HepG2 (cell line): ENCODE data around the gene TCN2. TPM values are rescaled to one million over a fixed set of nuclear protein-coding genes. Genes with fewer than 3 reads are reported as not detected.
A peak's percentile ranks its signal among the peaks of the same experiment; 100 is the strongest.

Source experiments
- AHR ChIP-seq: IDR thresholded peaks from 2 replicates; pipeline ENCODE4 v1.6.1; 2018; ENCODE audit warnings: missing genetic modification reagents, missing compliant biosample characterization
- ATF4 ChIP-seq, 2 experiments: fragments of 450-650 bp in 1 of 2; sonication (generic) in 1 of 2; formaldehyde crosslinking; IDR thresholded peaks; 2 replicates each; pipeline versions ENCODE4 v1.5.0 to v1.8.0; 2020 to 2022; ENCODE audit warnings: mild to moderate bottlenecking in 1 of 2, missing genetic modification reagents in 1 of 2
- BHLHE40 ChIP-seq: IDR thresholded peaks from 2 replicates; pipeline ENCODE4 v1.6.1; 2011; ENCODE audit warnings: low read length, improper control_type of control experiment
- CREB3 ChIP-seq: sonication (generic); formaldehyde crosslinking; IDR thresholded peaks from 2 replicates; pipeline ENCODE4 v1.5.0; 2020; ENCODE audit warnings: missing genetic modification reagents
- ELF1 ChIP-seq: sonication (generic); formaldehyde crosslinking; IDR thresholded peaks from 2 replicates; pipeline ENCODE4 v1.4.0; 2020; ENCODE audit warnings: missing genetic modification reagents
- ELF3 ChIP-seq: IDR thresholded peaks from 2 replicates; pipeline ENCODE4 v1.6.1; 2016; ENCODE audit warnings: missing genetic modification reagents, missing compliant biosample characterization
- GABPB1 ChIP-seq: IDR thresholded peaks from 2 replicates; pipeline ENCODE4 v1.6.1; 2016; ENCODE audit warnings: mild to moderate bottlenecking, missing genetic modification reagents, moderate library complexity, missing compliant biosample characterization
- HNRNPH1 ChIP-seq: fragments of 200-400 bp; formaldehyde crosslinking; optimal IDR thresholded peaks from 2 replicates; pipeline ENCODE3; 2017; ENCODE audit warnings: mild to moderate bottlenecking, low read depth, low read length
- KAT8 ChIP-seq: IDR thresholded peaks from 2 replicates; pipeline ENCODE4 v1.6.1; 2016; ENCODE audit warnings: missing genetic modification reagents, missing compliant biosample characterization
- NCOA1 ChIP-seq: sonication (generic); formaldehyde crosslinking; IDR thresholded peaks from 2 replicates; pipeline ENCODE4 v1.9.0; 2021; ENCODE audit warnings: missing genetic modification reagents
- SALL1 ChIP-seq: sonication (generic); formaldehyde crosslinking; IDR thresholded peaks from 2 replicates; pipeline ENCODE4 v1.8.0; 2022; ENCODE audit warnings: mild to moderate bottlenecking, missing genetic modification reagents
- SIN3A ChIP-seq: IDR thresholded peaks from 2 replicates; pipeline ENCODE4 v1.6.1; 2011; ENCODE audit warnings: low read depth, mild to moderate bottlenecking, control low read depth, low read length, borderline replicate concordance
- SRSF9 ChIP-seq: fragments of 200-400 bp; formaldehyde crosslinking; IDR thresholded peaks from 2 replicates; pipeline ENCODE4 v1.6.1; 2018; ENCODE audit warnings: borderline replicate concordance, mild to moderate bottlenecking, low read depth, low read length; ENCODE audit not compliant: insufficient read depth, poor library complexity, severe bottlenecking
- XRCC5 ChIP-seq: fragments of 200-400 bp; formaldehyde crosslinking; optimal IDR thresholded peaks from 2 replicates; pipeline ENCODE3; 2017; ENCODE audit warnings: mild to moderate bottlenecking, low read length
- ZMYM3 ChIP-seq: sonication (generic); formaldehyde crosslinking; IDR thresholded peaks from 2 replicates; pipeline ENCODE4 v1.5.1; 2020; ENCODE audit warnings: mild to moderate bottlenecking, missing genetic modification reagents
- ZNF101 ChIP-seq: sonication (generic); formaldehyde crosslinking; IDR thresholded peaks from 2 replicates; pipeline ENCODE4 v1.4.0; 2020; ENCODE audit warnings: mild to moderate bottlenecking, low read depth, missing genetic modification reagents, borderline replicate concordance
- ZNF17 ChIP-seq: sonication (generic); formaldehyde crosslinking; IDR thresholded peaks from 2 replicates; pipeline ENCODE4 v1.5.0; 2020; ENCODE audit warnings: mild to moderate bottlenecking, missing genetic modification reagents
- ZNF546 ChIP-seq: sonication (generic); formaldehyde crosslinking; conservative IDR thresholded peaks from 2 replicates; pipeline ENCODE4 v1.8.1; 2023; ENCODE audit warnings: mild to moderate bottlenecking, missing genetic modification reagents
- ZNF563 ChIP-seq: sonication (generic); formaldehyde crosslinking; IDR thresholded peaks from 2 replicates; pipeline ENCODE4 v1.8.0; 2022; ENCODE audit warnings: mild to moderate bottlenecking, moderate library complexity, missing genetic modification reagents
- ZNF616 ChIP-seq: sonication (generic); formaldehyde crosslinking; IDR thresholded peaks from 2 replicates; pipeline ENCODE4 v1.5.0; 2020; ENCODE audit warnings: low read depth, mild to moderate bottlenecking, missing genetic modification reagents
- ZNF746 ChIP-seq: sonication (generic); formaldehyde crosslinking; IDR thresholded peaks from 2 replicates; pipeline ENCODE4 v1.8.0; 2022; ENCODE audit warnings: mild to moderate bottlenecking, missing genetic modification reagents
- polyA plus RNA-seq, 8 experiments: library from polyadenylated mRNA; depleted of rRNA in 3 of 8; stranded (reverse) in 7 of 8; unstranded in 1 of 8; fragments of >200 nt; fragmentation: Illumina TruSeq in 4 of 8; extraction: Trizol in 4 of 8; gene quantifications; 2 replicates each; pipeline versions ENCODE4 v1.2.1 to v1.2.3, GENCODE V29; 2011 to 2016; ENCODE audit warnings: low read depth in 4 of 8, missing spikeins in 1 of 8, mixed read lengths in 1 of 8; ENCODE audit not compliant: insufficient read depth in 1 of 8
- total RNA-seq, 5 experiments: library from RNA; depleted of rRNA; stranded (reverse); fragments of >200 nt; fragmentation: Illumina TruSeq; extraction: Trizol; gene quantifications; 2 replicates each; pipeline ENCODE4 v1.2.3, GENCODE V29; 2016; ENCODE audit warnings: low read depth in 1 of 5
- TF ChIP-seq, protein P1 (sequence below): sonication (generic); formaldehyde crosslinking; IDR thresholded peaks from 2 replicates; pipeline ENCODE4 v1.5.0; 2020; ENCODE audit warnings: mild to moderate bottlenecking, missing genetic modification reagents
- TF ChIP-seq, protein P2 (sequence below): sonication (generic); formaldehyde crosslinking; IDR thresholded peaks from 2 replicates; pipeline ENCODE4 v1.5.0; 2020; ENCODE audit warnings: mild to moderate bottlenecking, missing genetic modification reagents, moderate library complexity
- TF ChIP-seq, protein P3 (sequence below): sonication (generic); formaldehyde crosslinking; IDR thresholded peaks from 2 replicates; pipeline ENCODE4 v1.4.0; 2020; ENCODE audit warnings: missing genetic modification reagents

TCN2 gene
- total and polyA plus RNA-seq, 2 of the 13 experiments (the other 11 are each of a cell fraction or from before 2014, with no cell fraction given), result 0.29 to 0.31 TPM

DNA sequence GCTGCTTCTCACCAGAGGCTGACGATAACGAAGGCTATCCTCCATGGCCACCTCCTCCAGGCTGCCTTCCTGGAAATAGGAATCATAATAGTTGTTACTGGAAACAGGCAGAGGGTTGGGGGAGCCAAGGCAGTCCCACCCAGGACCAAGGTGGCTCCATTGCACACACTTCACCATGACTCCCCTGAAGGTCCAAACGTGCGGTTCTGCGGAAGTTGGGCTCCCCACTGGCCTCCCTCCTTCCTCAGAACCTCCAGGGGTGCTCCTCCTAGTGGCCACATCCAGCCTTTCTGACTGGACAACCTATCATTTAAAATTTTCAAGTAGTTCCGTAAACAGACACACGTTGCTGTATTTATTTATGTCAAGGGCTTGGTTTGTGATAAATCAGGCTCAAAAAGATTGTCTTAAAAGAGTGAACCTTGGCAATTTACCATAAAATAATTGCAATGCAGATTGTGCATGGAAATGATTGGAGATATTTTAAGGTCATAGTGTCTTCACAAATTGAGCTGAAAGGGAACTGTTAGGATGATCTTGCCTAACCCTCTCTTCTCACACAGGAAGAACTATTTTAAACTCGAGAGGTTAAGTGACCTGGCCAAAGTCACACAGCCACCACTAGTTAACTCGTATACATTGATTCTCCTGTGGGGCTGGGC lies 1.4 kb upstream of the TCN2 start (continued):
- TF ChIP-seq, protein P1, sequence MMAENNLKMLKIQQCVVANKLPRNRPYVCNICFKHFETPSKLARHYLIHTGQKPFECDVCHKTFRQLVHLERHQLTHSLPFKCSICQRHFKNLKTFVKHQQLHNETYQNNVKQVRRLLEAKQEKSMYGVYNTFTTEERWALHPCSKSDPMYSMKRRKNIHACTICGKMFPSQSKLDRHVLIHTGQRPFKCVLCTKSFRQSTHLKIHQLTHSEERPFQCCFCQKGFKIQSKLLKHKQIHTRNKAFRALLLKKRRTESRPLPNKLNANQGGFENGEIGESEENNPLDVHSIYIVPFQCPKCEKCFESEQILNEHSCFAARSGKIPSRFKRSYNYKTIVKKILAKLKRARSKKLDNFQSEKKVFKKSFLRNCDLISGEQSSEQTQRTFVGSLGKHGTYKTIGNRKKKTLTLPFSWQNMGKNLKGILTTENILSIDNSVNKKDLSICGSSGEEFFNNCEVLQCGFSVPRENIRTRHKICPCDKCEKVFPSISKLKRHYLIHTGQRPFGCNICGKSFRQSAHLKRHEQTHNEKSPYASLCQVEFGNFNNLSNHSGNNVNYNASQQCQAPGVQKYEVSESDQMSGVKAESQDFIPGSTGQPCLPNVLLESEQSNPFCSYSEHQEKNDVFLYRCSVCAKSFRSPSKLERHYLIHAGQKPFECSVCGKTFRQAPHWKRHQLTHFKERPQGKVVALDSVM (CRISPR knock-in tag), result peak; percentile 79
- TF ChIP-seq, protein P2, sequence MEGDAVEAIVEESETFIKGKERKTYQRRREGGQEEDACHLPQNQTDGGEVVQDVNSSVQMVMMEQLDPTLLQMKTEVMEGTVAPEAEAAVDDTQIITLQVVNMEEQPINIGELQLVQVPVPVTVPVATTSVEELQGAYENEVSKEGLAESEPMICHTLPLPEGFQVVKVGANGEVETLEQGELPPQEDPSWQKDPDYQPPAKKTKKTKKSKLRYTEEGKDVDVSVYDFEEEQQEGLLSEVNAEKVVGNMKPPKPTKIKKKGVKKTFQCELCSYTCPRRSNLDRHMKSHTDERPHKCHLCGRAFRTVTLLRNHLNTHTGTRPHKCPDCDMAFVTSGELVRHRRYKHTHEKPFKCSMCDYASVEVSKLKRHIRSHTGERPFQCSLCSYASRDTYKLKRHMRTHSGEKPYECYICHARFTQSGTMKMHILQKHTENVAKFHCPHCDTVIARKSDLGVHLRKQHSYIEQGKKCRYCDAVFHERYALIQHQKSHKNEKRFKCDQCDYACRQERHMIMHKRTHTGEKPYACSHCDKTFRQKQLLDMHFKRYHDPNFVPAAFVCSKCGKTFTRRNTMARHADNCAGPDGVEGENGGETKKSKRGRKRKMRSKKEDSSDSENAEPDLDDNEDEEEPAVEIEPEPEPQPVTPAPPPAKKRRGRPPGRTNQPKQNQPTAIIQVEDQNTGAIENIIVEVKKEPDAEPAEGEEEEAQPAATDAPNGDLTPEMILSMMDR (CRISPR knock-in tag), result peak; percentile 72
- TF ChIP-seq ZNF546 (CRISPR knock-in tag), result no peak
- no peak for TF ChIP-seq ATF4 (CRISPR knock-in tag; IDR thresholded peaks at IDR 0.05)
- TF ChIP-seq ZNF563, result no peak
- no peak for TF ChIP-seq HNRNPH1
- TF ChIP-seq ZNF101, result no peak
- TF ChIP-seq AHR (CRISPR knock-in tag), result no peak
- TF ChIP-seq, protein P3, sequence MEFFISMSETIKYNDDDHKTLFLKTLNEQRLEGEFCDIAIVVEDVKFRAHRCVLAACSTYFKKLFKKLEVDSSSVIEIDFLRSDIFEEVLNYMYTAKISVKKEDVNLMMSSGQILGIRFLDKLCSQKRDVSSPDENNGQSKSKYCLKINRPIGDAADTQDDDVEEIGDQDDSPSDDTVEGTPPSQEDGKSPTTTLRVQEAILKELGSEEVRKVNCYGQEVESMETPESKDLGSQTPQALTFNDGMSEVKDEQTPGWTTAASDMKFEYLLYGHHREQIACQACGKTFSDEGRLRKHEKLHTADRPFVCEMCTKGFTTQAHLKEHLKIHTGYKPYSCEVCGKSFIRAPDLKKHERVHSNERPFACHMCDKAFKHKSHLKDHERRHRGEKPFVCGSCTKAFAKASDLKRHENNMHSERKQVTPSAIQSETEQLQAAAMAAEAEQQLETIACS, result no peak
- peak; percentile 28; the same call in 1 of the 2 replicates for TF ChIP-seq SALL1 (CRISPR knock-in tag)
- TF ChIP-seq GABPB1 (CRISPR knock-in tag), result 0 out of 2 replicates have a peak, but pooled peaks have one; percentile 19
- TF ChIP-seq SRSF9, result no peak
- peak; percentile 49 for TF ChIP-seq XRCC5
- 0 out of 2 replicates have a peak, but pooled peaks have one; percentile 16 for TF ChIP-seq ELF3 (CRISPR knock-in tag)
- no peak for TF ChIP-seq BHLHE40
- no peak for TF ChIP-seq ZNF17 (CRISPR knock-in tag)
- TF ChIP-seq ZMYM3 (CRISPR knock-in tag), result 0 out of 2 replicates have a peak, but pooled peaks have one; percentile 21
- TF ChIP-seq CREB3 (CRISPR knock-in tag), result 0 out of 2 replicates have a peak, but pooled peaks have one; percentile 29
- TF ChIP-seq SIN3A, result no peak
- TF ChIP-seq KAT8 (CRISPR knock-in tag), result 0 out of 2 replicates have a peak, but pooled peaks have one; percentile 26
- TF ChIP-seq ELF1 (CRISPR knock-in tag), result peak; percentile 44; the same call in 1 of the 2 replicates
- TF ChIP-seq NCOA1 (CRISPR knock-in tag), result no peak; the same call in 1 of the 2 replicates
- no peak for TF ChIP-seq ZNF746 (CRISPR knock-in tag)
- TF ChIP-seq ZNF616 (CRISPR knock-in tag), result no peak
